Cardiac fibroblast (primary cell): ENCODE data around the gene SOX14.

Experiments
- DNase-seq, 2 donors: peaks; one replicate each; pipeline versions ENCODE4 v3.0.0 to v3.0.0-alpha.2; 2010; ENCODE audit warnings: low read depth in 2 of 2
- H3K4me3 ChIP-seq, 2 donors: replicated peaks in 1 of 2; 1 replicate in 1 of 2; 2 replicates in 1 of 2; pipeline ENCODE4 v1.5.1; 2011; ENCODE audit warnings: low read depth in 2 of 2, low read length in 2 of 2, mild to moderate bottlenecking in 2 of 2, moderate library complexity in 1 of 2
- TF ChIP-seq, protein P1 (sequence below): IDR thresholded peaks from one replicate; pipeline ENCODE4 v1.5.1; 2011; ENCODE audit warnings: low read depth, mild to moderate bottlenecking, low read length, inconsistent platforms

Gene SOX14

DNA sequence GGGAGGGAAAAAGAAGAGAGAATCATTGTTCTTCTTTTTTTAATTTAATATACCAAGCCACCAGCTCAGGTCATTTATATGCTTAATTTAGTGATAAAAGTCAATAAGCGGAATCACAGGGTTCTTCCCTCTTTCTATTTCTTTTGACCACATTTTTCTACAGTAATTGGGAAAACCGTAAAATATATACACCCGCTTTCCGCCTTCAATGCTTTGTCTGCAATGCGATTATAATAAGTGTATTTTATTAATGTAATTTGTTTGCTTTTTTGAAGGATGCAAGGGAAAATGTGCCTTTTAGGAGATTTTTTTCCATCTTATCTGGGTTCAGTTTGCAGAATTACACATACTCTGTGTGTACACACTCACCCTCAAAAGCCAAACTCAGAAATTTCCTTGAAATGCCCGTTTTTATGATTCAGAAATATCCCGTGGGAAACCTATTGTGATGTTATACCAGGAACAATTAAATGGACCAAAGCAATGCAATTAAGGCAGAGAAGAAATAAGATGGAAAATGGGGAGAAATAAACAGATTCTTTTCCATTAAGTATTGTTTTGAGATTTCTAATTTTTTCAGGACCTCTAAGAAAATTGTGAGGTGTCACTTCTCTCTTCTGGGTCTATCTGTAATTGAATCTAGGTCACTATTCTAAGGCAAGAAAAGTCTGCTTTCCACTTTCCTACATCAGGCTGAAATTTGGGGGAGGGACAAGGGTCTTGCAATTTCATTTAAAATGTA is 8.3 kb downstream of the SOX14 start:
- no peak for DNase-seq
- TF ChIP-seq, protein P1, sequence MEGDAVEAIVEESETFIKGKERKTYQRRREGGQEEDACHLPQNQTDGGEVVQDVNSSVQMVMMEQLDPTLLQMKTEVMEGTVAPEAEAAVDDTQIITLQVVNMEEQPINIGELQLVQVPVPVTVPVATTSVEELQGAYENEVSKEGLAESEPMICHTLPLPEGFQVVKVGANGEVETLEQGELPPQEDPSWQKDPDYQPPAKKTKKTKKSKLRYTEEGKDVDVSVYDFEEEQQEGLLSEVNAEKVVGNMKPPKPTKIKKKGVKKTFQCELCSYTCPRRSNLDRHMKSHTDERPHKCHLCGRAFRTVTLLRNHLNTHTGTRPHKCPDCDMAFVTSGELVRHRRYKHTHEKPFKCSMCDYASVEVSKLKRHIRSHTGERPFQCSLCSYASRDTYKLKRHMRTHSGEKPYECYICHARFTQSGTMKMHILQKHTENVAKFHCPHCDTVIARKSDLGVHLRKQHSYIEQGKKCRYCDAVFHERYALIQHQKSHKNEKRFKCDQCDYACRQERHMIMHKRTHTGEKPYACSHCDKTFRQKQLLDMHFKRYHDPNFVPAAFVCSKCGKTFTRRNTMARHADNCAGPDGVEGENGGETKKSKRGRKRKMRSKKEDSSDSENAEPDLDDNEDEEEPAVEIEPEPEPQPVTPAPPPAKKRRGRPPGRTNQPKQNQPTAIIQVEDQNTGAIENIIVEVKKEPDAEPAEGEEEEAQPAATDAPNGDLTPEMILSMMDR: no peak
- no peak overlapping the region for H3K4me3 ChIP-seq

GRCh38 chr3:137778941-137779340 is 14.8 kb downstream of the SOX14 start:
- H3K4me3 ChIP-seq: no peak overlapping the region
- TF ChIP-seq, protein P1: no peak
- no peak for DNase-seq

DNA sequence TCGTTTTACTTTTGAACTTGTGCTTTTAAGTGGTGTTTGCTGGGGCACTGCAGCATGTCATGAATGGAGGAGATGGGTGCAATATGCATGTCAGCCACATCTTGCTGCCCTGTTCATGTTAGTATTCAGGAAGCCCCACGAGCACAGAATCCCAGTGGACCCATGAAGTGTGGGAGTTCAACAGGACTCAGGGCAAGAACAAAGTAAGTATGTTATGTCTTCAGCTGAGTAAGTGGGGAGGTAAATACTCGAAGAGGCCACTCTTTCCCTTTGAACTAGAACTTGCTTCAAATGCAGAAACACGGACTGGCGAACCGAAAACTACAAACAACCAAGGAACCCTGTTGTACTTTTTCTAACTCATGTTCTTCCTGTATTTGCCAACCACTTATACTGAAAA is 23.4 kb downstream of the SOX14 start:
- H3K4me3 ChIP-seq: no peak overlapping the region
- DNase-seq: no peak
- TF ChIP-seq, protein P1: no peak

GRCh38 chr3:137789236-137789635 is 25.1 kb downstream of the SOX14 start:
- no peak for DNase-seq
- no peak overlapping the region for H3K4me3 ChIP-seq
- TF ChIP-seq, protein P1: no peak

GRCh38 chr3:137792626-137793271 is 28.6 kb downstream of the SOX14 start:
- peak; percentile 29 to 59 for DNase-seq
- no peak overlapping the region for H3K4me3 ChIP-seq
- TF ChIP-seq, protein P1: peak; percentile 83

GRCh38 chr3:137796993-137797392 is 32.9 kb downstream of the SOX14 start:
- TF ChIP-seq, protein P1: no peak
- no peak overlapping the region for H3K4me3 ChIP-seq
- no peak for DNase-seq
